ENCODE data around the gene STK39.

Gene STK39

GRCh38 chr2:167986223-167986622 is 261.2 kb downstream of the STK39 start:
- no peak for DNase-seq

GRCh38 chr2:167981945-167982344 is 265.4 kb downstream of the STK39 start:
- no peak for DNase-seq

- no peak for DNase-seq
Observed at GRCh38 chr2:167980439-167980838, 267.0 kb downstream of the STK39 start.

- DNase-seq, result no peak
Observed at GRCh38 chr2:167972746-167973145, 274.6 kb downstream of the STK39 start.

- DNase-seq, result no peak
Observed at GRCh38 chr2:167972020-167972419, 275.4 kb downstream of the STK39 start.

GRCh38 chr2:167966937-167967913 is 280.2 kb downstream of the STK39 start:
- no peak for DNase-seq

- DNase-seq, result no peak
Observed at GRCh38 chr2:167965907-167966761, 281.3 kb downstream of the STK39 start.

GRCh38 chr2:167964650-167965413 is 282.6 kb downstream of the STK39 start:
- DNase-seq, result peak; percentile 60

- no peak for DNase-seq
Observed at GRCh38 chr2:167963899-167964649, 283.3 kb downstream of the STK39 start.

GRCh38 chr2:167962436-167963226 is 284.8 kb downstream of the STK39 start:
- no peak for DNase-seq

- no peak for DNase-seq
Observed at GRCh38 chr2:167961536-167962048, 285.8 kb downstream of the STK39 start.

GRCh38 chr2:167960089-167960747 is 287.2 kb downstream of the STK39 start:
- no peak for DNase-seq

- no peak for DNase-seq
Observed at GRCh38 chr2:167957662-167958061, 289.7 kb downstream of the STK39 start.

- DNase-seq, result no peak
Observed at GRCh38 chr2:167955264-167955906, 292.0 kb downstream of the STK39 start.

- DNase-seq, result no peak
Observed at GRCh38 chr2:167954495-167954894, 292.9 kb downstream of the STK39 start.

- DNase-seq, result no peak
Observed at GRCh38 chr2:167953776-167954175, 293.6 kb downstream of the STK39 start.

GRCh38 chr2:167950571-167950970 is 296.8 kb downstream of the STK39 start:
- DNase-seq, result no peak

- no peak for DNase-seq
Observed at GRCh38 chr2:167946441-167946841, 301.0 kb downstream of the STK39 start.

- peak; percentile 11 for DNase-seq
Observed at GRCh38 chr2:167945660-167946368, 301.6 kb downstream of the STK39 start.
